ENCODE measurements around the gene KMT5C.
A peak's percentile ranks its signal among the peaks of the same experiment; 100 is the strongest.

Gene KMT5C

DNA sequence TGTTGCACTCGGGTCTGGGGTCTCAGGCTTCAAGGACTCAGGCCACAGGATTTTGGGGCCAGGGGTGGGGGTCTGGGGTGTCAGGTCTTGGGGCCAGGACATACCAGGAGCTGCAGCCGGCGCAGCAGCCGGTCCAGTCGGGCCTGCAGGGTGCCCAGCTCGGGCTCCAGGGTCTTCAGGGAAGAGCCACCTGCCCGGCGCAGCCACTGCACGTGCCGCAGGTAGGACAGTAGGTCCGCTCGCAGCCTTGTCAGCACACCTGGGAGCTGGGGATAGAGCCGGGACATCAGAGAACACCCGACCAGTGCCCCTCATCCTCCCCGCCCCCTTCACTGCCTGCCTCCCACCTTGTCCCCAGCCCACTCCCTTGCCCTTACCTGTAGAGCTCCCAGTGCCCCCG is 28.4 kb downstream of the KMT5C start:
- no peak for DNase-seq (ENCODE audit: low read depth)

DNA sequence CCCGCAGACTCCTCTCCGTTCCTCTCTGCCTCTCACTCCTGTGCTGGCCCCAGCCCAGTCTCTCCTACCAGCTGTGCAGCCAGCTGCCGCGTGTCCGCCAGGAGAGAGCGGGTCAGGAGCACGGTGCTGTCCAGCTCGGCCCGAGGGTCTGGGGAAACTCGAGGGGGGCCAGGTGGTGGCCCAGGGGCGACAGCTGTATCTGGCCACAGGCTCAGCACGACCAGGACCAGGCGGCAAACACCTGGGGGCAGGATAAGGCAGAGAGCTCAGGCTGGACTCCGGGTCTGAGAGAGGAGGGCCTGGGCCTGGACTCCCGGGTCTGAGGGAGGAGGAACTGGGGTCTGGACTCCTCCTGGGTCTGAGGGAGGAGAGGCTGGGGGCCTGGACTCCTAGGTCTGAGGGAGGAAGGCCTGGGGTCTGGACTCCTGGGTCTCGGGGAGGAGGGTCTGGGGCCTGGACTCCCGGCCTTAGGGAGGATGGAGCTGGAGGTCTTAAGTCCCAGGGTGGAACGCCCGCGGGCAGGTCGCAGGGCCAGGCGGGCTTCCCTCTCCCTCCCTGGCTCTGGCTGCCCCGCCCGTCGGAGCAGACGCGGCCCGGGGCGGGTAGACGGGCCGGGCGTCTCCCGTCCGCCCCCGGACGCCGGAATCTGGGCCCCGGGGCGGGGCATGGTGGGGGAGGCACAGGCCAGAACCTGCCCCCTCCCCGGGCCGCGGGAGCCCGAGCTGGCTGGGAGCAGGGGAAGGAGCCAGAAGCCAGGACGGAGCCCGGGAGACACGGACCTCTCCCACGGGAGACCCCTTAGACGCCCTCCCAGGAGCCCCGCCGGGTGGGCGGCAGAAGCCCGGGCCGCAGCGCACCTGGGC is 29.3 kb downstream of the KMT5C start:
- DNase-seq (ENCODE audit: low read depth) = no peak

DNA sequence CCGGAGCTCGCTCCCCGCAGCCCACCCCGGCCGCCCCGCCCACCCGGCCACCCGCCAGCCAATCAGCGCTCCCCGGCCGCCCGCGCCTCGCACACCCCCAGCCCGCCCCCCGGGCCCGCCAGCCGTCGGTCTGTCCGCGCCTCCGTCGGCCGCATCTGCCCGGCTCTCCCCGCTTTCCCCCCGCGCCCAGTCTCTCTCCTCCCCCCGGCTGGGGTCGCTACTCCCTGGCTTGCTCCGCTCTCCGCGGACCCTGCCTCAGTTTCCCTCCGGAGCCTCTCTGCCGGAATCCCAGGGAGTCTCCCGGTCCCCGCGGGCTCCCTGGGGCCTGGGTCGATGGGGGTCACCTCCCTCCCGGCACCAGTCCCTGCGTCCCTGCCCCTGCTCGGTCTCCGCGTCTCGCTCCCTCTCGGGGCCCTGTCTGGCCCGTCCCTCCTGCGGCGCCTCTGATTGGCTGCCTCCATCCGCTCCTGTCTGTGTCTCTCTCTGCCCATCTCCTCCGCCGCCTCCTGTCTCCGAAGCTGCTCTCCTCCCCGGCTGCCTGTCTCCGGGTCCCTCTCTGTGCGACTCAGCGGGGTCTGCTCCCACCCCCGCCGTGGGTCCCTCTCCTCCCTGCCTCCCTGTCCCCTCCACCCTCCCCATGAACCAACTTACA is 30.1 kb downstream of the KMT5C start:
- DNase-seq (ENCODE audit: low read depth) = no peak

DNA sequence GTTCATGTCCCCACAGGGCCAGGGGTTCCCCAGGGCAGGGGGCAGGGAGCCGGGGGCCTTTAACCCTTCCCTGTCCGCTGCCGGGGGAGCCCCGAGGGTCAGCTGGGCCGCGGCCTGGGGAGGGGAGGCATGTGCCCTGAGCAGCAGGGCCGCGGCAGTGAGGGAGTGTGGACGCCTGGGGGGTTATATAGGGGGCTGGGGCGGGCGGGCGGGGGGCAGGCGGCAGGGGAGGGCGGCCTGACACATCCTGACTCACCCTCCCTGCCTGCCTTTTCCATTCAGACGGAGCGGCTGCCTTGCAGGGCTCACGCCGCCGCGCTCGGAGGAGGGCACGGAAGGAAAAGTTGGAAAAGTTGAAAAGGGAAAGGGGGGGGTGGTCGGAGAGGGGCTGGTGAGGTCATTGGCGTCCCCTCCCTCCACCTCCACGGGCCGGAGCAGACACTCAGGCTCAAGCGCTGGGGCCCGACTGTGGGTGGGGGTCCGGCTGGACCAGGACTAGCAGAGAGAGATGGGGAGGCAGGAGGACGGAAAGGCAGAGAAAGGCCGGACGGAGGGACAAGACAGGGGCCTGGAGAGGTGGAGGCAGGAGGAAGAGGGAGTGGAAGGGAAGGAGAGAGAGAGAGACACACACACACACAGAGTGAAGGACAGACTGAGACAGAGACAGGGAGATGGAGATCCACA is 30.8 kb downstream of the KMT5C start, which contains the start of gene IL11:
TSS of gene IL11 (minus strand) at position 159 of the 684 bp plus-strand sequence. CDS start at position 6, 153 bp downstream.
- DNase-seq (ENCODE audit: low read depth) = no peak

DNA sequence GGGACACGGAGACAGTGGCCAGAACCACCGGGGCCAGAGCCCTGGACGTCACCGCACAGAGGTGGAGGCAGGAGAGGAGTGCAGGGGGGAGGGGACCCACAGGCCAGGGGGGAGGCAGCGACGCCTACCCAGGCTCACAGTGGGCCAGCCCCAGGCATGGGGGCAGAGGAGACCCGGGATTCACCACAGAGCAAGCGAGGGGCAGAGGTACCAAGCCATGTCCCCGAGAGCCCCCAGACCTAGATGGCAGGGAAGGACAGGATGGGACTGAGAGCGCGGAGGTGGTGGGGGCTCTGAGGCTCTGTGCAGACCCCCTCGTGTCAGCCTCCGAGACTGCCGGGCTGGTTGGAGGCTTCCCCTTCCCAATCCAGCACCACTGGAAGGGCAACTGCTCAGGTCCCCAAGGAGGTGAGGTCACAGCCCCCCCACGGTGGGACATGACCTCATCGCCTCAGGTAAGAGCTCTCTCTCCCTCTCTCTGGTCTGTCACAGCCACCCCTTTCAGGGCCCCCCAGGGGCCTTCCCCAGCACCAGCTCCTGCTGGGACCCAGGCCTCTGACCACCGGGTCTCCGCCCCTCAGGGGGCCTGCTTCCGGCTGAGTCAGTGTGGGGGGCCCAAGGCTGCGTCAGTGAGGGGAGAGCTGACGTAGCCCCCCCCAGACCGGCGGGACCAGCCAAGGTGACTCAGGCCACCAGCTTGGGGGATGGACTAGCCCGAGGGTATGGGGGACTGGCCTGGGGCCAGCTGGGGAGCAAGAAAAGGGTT is 32.8 kb downstream of the KMT5C start:
- DNase-seq (ENCODE audit: low read depth) = no peak

DNA sequence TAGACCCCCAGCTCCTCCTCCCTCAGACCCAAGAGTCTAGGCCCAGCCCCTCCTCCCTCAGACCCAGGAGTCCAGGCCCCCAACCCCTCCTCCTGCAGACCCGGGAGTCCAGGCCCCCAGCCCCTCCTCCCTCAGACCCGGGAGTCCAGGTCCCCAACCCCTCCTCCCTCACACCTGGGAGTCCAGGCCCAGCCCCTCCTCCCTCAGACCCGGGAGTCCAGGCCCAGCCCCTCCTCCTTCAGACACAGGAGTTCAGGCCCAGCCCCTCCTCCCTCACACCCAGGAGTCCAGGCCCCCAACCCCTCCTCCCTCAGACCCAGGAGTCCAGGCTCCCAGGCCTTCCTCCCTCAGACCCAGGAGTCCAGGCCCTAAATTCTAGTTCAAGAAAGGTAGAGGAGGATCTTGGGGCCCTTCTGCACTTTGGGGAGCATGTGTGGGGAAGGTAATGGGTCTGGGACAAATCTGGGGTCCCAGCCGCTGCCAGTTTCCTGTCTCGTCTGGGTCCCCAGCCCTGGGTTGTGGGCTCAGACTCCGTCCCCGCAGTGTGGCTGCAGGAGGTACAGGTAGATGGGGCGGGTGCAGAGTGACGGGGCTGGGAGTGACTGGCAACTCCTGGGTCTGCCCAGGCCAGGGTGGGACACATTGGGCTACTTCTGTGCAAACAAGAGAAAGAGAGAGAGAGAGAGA is 33.8 kb downstream of the KMT5C start:
- no peak for DNase-seq (ENCODE audit: low read depth)

DNA sequence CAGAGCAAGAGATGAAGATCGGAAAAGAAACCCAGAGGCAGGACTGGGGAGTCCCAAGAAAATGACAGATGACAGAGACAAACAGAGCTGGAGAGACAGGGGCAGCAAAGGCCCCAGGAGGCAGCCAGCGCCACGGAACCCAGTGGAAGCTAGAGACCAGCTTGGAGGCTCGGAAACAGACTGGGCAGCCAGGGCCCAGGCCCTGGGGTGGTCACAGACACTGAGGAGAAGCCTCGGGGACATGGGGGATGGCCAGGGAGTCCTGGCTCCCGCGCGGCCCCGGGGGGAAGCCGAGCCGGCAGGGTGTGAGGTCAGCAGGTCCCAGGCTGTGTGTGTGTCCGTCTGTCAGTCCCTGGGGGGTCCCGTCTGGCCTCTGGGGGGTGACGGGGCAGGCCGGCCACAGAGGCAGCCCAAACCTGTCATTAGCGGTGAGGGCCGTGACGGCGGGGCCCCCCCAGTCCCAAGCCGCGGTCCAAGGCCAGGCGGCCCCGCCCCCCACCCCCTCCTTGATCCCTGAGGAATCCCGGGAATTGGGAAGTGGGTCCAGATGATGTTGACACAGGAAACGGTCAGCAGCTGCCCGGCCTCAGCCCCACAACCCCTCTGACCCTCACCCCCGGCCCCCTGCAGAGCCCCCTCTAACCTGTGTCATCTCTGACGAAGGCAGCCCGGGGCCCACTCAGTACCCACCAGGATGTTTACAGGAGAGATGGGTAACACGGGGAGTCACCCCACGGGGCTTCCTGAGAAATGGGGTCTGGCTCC is 34.5 kb downstream of the KMT5C start:
- no peak for DNase-seq (ENCODE audit: low read depth)

DNA sequence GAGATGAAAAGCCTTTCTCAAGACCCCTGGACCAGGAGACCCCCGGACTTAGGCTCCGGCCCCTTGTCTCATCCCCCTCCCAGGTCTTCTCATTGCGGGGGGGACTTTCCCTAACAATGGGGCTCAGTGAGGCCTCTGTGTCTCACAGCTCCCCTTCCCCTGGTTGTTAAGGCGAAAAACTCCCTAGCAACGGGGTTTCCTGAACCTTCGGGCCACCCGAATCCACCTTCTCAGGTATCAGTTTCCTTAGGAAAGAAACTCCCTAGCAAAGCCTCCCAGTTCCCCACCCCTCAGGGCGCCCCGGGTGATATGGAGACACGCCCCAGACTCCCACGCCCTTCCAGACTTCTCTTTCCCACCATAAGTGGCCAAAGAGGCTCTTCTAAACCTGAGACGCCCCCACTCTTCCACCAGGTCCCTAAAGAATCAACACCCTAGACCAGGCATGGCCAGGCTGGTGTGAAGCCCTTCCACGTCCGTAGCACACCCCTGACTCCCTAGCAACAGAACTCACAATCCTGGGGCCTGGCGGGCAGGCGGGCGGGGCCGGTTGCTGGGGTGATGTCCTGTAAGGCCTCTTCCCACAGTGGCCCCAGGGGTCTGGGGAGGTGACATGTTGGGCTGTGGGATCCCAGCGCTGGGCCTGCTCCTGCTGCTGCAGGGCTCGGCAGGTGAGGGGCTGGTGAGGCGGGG is 36.7 kb downstream of the KMT5C start, which contains the start of gene TMEM190:
TSS of gene TMEM190 (plus strand) at position 586 of the 693 bp plus-strand sequence. CDS start at position 614, 28 bp downstream.
- no peak for DNase-seq (ENCODE audit: low read depth)

DNA sequence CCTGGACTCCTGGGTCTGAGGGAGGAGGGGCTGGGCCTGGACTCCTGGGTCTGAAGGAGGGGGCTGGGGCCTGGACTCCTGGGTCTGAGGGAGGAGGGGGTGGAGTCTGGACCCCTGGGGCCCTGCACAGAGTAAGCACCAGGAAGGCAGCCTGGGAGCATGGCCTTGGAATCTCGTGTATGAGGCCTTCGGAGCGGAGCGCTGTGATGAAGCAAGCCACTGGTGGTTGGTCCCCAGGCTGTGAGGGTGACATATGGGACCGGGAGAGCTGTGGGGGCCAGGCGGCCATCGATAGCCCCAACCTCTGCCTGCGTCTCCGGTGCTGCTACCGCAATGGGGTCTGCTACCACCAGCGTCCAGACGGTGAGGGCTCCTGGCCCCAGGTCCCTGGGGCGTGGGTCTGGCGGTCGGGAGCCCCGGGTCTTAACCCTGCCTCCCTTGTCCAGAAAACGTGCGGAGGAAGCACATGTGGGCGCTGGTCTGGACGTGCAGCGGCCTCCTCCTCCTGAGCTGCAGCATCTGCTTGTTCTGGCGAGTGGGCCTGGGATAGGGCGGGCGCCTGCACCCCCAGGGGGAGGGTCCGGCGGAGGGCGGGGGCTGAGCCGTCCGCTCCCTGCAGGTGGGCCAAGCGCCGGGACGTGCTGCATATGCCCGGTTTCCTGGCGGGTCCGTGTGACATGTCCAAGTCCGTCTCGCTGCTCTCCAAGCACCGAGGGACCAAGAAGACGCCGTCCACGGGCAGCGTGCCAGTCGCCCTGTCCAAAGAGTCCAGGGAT is 37.9 kb downstream of the KMT5C start:
- no peak for DNase-seq (ENCODE audit: low read depth)

DNA sequence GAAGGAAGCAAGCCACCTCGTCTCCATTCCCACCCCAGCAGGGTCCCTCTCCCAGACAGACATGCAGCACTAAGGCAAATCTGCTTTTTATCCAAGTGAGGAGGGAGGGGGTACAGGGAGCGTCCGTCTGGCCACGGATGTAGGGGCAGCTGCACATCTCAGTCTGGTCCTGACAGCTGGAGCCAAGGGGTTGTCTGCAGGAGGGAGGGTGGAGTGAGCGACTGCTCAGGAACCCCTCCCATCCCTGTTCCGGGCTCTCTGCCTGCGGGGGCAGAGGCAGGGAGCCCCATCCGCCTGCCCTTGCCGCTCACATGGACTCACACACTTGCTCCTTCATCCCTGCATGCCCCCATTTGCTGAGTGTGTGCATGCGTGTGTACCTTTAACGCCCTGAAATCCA is 39.5 kb downstream of the KMT5C start:
- DNase-seq (ENCODE audit: low read depth) = no peak

DNA sequence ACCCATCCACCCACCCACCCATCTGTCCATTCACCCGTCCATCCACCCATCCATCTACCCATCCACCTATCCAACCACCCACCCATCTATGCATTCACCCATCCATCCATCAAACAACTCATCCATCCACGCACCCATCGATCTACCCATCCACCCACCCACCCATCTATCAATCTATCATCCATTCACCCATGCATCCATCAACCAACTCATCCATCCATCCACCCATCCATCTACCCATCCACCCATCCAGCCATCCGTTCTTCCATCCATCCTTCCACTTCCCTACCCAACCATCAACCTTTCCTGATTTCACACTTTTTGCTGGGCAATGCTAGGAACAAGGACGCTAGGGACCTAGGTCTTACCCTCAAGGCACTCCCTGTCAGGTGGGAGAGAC is 42.3 kb downstream of the KMT5C start:
- no peak for DNase-seq (ENCODE audit: low read depth)

DNA sequence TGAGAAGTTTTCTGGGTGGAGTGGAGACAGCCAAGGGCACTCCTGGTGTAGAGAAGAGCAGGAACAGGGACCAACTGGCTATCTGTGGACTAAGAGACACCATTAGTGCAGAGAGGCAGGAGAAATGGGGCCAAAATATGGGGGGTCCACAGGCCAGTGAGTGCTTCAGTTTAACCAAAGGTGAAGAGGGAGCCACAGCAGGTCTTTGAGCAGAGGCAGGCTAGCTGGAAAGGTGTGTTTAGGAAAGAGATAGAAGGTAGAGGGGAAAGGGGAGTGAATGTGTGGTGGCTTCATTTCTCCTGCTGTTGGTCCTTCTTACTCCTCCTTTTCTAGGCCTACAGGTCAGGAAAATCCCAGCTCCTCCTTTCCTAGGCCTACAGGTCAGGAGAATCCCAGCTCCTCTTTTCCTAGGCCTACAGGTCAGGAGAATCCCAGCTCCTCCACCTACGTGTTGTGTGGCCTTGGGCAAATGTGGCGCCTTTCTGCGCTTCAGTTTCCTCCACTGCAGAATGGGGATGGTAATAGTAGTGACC is 42.9 kb downstream of the KMT5C start:
- no peak for DNase-seq (ENCODE audit: low read depth)

DNA sequence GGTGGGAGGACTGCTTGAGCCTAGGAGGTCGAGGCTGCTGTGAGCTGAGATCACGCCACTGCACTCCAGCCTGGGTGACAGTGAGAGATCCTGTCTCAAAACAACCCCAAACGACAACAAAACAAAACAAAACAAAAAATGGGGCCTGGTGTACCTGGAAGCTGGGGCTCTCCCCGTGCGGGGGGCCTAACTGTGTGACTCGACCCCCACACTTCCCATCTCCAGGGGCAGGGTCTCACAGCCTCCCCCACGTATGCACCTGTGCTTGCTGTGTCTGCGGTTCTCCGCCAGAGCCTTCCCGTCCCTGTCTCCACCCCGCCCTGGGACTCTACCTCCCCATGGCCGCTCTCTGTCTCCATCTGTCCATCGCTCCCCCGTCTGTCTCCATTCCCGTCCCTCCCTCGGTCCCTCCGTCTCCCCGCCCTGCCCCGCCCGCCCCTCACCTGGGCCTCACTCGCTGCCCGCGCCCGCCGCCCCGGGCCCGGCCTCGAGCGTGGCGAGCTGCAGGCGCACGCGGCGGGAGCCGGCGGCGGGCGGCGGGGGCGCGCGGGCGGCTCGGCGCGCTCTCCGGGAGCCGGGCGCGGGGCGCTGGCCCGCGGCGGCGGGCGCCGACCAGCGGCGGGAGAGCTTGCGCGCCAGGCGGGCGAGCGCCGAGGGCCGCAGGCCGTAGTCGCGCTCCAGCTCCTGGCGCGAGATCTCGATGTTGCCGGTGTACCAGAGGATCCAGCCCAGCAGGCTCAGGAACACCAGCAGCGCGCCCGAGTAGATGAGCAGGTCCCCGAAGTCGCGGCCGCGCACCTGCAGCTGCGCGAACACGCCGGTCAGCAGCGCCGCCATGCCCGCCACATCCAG is 43.8 kb downstream of the KMT5C start:
- DNase-seq (ENCODE audit: low read depth) = no peak

DNA sequence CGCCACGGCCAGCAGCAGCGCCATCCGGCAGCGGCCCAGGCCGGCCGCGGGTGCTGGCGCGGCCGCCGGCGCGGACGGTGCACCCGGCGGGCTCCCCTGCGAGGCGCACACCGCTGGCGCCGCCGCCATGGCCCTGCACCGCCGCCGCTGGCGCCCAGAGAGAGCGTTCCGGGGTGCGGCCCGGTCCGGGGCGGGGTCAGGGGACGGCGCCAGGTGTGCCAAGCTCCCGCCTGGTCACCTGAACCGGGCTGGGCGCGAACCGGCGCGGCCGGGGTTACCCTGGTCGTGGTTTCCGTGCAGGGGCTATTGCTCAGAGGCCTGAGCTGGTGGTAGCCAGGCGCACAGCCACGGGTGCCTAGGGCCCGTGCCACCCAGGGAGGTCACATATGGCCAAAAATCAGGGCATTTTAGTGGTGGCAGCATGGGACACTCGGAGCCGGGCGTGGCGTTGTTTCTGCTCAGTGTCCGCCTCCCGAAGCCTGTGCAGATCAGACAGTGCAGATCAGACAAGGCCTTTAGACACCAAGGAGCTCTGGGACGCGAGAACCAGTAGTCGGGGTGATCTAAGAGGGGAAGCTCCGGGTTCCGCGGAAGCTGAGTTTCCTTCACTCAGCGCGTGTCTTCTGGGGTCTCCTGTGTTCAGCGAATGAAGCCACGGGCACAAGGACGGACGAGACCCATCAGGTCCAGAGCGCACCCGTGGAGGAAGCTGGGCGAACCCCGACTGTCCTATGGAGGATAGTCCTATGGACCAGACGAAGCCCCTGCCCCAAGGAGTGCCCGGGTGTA is 44.6 kb downstream of the KMT5C start, which contains the start of gene TMEM238:
TSS of gene TMEM238 (minus strand) at position 162 of the 789 bp plus-strand sequence. CDS start at position 129, 33 bp downstream.
- DNase-seq (ENCODE audit: low read depth) = no peak

DNA sequence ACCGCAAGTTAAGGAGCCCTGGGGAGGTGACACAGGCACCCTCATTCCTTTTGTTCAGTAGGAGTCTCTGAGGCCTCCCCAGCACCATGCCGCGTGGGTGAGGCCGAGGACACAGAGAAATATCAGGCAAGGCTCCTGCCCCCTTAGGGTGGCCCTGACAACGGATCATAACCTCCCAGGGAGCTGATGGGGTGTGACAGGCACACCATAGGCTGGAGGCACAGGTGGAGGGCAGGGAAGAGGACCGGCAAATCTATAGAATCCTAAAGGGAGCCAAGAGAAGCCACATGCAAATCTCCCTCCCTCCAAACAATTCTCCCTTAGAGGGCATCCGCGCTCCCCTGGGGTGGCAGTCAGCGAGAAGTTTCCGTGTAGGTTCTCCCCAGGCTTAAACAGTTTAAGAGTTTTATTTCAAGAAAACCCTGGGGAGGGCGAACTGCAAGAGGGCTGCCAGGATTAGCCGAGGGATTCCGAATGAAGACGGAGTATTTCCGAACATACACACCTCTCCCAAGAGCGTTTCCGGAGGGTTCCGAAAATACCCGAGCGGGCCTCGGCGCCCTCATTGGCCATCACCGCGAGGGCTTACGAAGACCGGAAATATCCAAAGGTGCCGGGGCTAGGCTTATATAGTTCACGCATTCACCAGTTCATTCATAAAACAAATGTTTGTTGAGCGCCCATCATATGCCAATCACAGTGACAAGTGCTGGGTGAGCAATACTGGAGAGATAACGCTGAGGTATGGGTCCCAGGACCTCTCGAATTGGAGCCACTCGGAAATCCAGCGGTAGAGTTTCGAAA is 45.4 kb downstream of the KMT5C start:
- peak; percentile 95 for DNase-seq (ENCODE audit: low read depth)

Measured in stromal cell of bone marrow (primary cell).